Hepatocyte (in vitro differentiated cells): ENCODE measurements around the gene ALG13.

Experiments
- EZH2 ChIP-seq: fragments of 200-600 bp; sonication (generic); IDR thresholded peaks from 2 replicates; pipeline ENCODE4 v1.6.1; 2016; ENCODE audit warnings: antibody characterized with exemption, mild to moderate bottlenecking, borderline replicate concordance
- TF ChIP-seq, protein P1 (sequence below): fragments of 200-600 bp; sonication (generic); IDR thresholded peaks from 2 replicates; pipeline ENCODE4 v1.5.1; 2016; ENCODE audit warnings: antibody characterized with exemption, mild to moderate bottlenecking; ENCODE audit not compliant: poor library complexity

DNA sequence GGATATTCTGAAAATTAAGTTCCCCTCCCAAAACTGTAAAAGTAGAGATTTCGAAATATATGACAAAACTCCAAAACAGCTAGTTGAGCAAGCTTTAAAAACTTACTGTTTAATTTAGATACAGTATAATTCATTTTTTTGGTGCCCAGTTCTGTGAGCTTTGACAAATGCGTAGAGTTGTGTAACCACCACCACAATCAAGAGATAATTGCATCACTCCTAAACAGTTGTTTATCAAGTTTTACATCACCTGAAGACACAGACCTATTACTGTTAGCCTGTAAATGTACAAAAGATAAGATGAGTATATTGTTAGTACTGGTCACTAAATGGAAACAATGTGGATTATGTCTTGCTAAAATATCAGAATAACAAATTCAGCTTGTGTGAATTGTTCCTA lies 62.3 kb downstream of the ALG13 start:
- TF ChIP-seq, protein P1, sequence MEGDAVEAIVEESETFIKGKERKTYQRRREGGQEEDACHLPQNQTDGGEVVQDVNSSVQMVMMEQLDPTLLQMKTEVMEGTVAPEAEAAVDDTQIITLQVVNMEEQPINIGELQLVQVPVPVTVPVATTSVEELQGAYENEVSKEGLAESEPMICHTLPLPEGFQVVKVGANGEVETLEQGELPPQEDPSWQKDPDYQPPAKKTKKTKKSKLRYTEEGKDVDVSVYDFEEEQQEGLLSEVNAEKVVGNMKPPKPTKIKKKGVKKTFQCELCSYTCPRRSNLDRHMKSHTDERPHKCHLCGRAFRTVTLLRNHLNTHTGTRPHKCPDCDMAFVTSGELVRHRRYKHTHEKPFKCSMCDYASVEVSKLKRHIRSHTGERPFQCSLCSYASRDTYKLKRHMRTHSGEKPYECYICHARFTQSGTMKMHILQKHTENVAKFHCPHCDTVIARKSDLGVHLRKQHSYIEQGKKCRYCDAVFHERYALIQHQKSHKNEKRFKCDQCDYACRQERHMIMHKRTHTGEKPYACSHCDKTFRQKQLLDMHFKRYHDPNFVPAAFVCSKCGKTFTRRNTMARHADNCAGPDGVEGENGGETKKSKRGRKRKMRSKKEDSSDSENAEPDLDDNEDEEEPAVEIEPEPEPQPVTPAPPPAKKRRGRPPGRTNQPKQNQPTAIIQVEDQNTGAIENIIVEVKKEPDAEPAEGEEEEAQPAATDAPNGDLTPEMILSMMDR: no peak
- no peak for TF ChIP-seq EZH2
